Keratinocyte (primary cell): Measurements from ENCODE around the gene EIF3A. TPM values are rescaled to one million over a fixed set of nuclear protein-coding genes. Genes with fewer than 3 reads are reported as not detected.

Source experiments
- DNase-seq: peaks from one replicate; pipeline ENCODE4 v3.0.0-alpha.2; 2011; ENCODE audit warnings: low read depth, missing footprints, low spot score
- FAIRE-seq: peaks from 2 replicates; lab custom pipeline; 2011; peaks lifted over from hg19 to GRCh38; lab: Jason Lieb, UNC
- H2AFZ ChIP-seq: 2 replicates; pipeline ENCODE4 v1.6.0; 2012; ENCODE audit warnings: low read length, control low read depth, inconsistent platforms; ENCODE audit not compliant: control insufficient read depth
- H3K27ac ChIP-seq: 2 replicates; pipeline ENCODE4 v1.5.1; 2011; ENCODE audit warnings: low read length; ENCODE audit not compliant: control insufficient read depth, insufficient read depth
- H3K27me3 ChIP-seq: 3 replicates; pipeline ENCODE4 v1.6.0; 2011; ENCODE audit warnings: low read length; ENCODE audit not compliant: control insufficient read depth, insufficient read depth; ENCODE audit errors: extremely low read depth
- H3K36me3 ChIP-seq, 2 experiments: 2 replicates in 1 of 2; 3 replicates in 1 of 2; pipeline ENCODE4 v1.5.1; 2011; ENCODE audit warnings: low read length in 2 of 2, mild to moderate bottlenecking in 1 of 2; ENCODE audit not compliant: control insufficient read depth in 2 of 2, insufficient read depth in 2 of 2; ENCODE audit errors: extremely low read depth in 1 of 2
- H3K4me1 ChIP-seq: 3 replicates; pipeline ENCODE4 v1.5.1; 2011; ENCODE audit warnings: low read length; ENCODE audit not compliant: control insufficient read depth, insufficient read depth; ENCODE audit errors: extremely low read depth
- H3K4me2 ChIP-seq: 3 replicates; pipeline ENCODE4 v1.6.0; 2011; ENCODE audit warnings: low read depth, low read length; ENCODE audit not compliant: control insufficient read depth, insufficient read depth; ENCODE audit errors: extremely low read depth
- H3K4me3 ChIP-seq, 3 experiments: fragments of 200-600 bp in 1 of 3; sonication (generic) in 1 of 3; 2 replicates in 2 of 3; 3 replicates in 1 of 3; pipeline ENCODE4 v1.5.1; 2011 to 2016; ENCODE audit warnings: low read length in 3 of 3, mild to moderate bottlenecking in 3 of 3, control low read depth in 2 of 3, inconsistent platforms in 1 of 3, low read depth in 1 of 3, mixed read lengths in 1 of 3, mixed run types in 1 of 3, moderate library complexity in 1 of 3; ENCODE audit not compliant: control insufficient read depth in 2 of 3, insufficient read depth in 2 of 3; ENCODE audit errors: extremely low read depth in 1 of 3
- H3K79me2 ChIP-seq: 2 replicates; pipeline ENCODE4 v1.6.0; 2012; ENCODE audit warnings: low read length; ENCODE audit not compliant: control insufficient read depth, insufficient read depth
- H3K9ac ChIP-seq: 3 replicates; pipeline ENCODE4 v1.6.0; 2011; ENCODE audit warnings: low read length; ENCODE audit not compliant: control insufficient read depth, insufficient read depth; ENCODE audit errors: extremely low read depth
- H3K9me1 ChIP-seq: 3 replicates; pipeline ENCODE4 v1.6.0; 2011; ENCODE audit warnings: low read length; ENCODE audit not compliant: control insufficient read depth, insufficient read depth; ENCODE audit errors: extremely low read depth
- H3K9me3 ChIP-seq: 2 replicates; pipeline ENCODE4 v1.5.1; 2012; ENCODE audit warnings: low read depth, low read length; ENCODE audit not compliant: control insufficient read depth
- H4K20me1 ChIP-seq: 3 replicates; pipeline ENCODE4 v1.6.0; 2011; ENCODE audit warnings: low read length; ENCODE audit not compliant: control insufficient read depth, insufficient read depth; ENCODE audit errors: extremely low read depth
- CTCF ChIP-seq, 3 experiments: IDR thresholded peaks in 1 of 3; conservative IDR thresholded peaks in 1 of 3; optimal IDR thresholded peaks in 1 of 3; 2 replicates in 2 of 3; 3 replicates in 1 of 3; pipeline versions ENCODE3 to v1.5.1; 2011; ENCODE audit warnings: low read length in 3 of 3, mild to moderate bottlenecking in 3 of 3, moderate library complexity in 2 of 3, control low read depth in 1 of 3, inconsistent platforms in 1 of 3; ENCODE audit not compliant: insufficient read depth in 2 of 3; ENCODE audit errors: extremely low read depth in 1 of 3
- EZH2 ChIP-seq: IDR thresholded peaks from one replicate; pipeline ENCODE4 v1.6.1; 2012; ENCODE audit warnings: inconsistent platforms, mild to moderate bottlenecking, low read length, moderate library complexity
- dilution Hi-C: fragments of 300-500 bp; cut with MboI; formaldehyde crosslinking; loops from one replicate; pipeline ENCODE4 v1.7.0; 2020; ENCODE audit warnings: low sequenced_read_pairs; ENCODE audit not compliant: extremely low pct_ligation_motif_present
- polyA plus RNA-seq, 5 experiments: library from polyadenylated mRNA; depleted of rRNA in 3 of 5; stranded (reverse) in 3 of 5; stranded (forward) in 1 of 5; unstranded in 1 of 5; fragments of >200 nt; gene quantifications; 1 replicate in 1 of 5; 2 replicates in 3 of 5; 3 replicates in 1 of 5; pipeline versions ENCODE4 v1.2.1 to v1.2.3, GENCODE V29; 2011 to 2012; ENCODE audit warnings: missing spikeins in 2 of 5, low read depth in 1 of 5, low replicate concordance in 1 of 5

EIF3A gene
- polyA plus RNA-seq, 1 donor (not counting 4 experiments of a cell fraction or from before 2014, with no cell fraction given) = 84.4 TPM

GRCh38 chr10:119125942-119126341 lies 45.3 kb upstream of the EIF3A start:
- Histone ChIP-seq H3K27ac (no peak overlapping the region), H3K36me3 (peaks cover 0 to 15% of the 10 kb centered on the region in 2 experiments), H3K9me1 (no peaks in the 10 kb centered on the region)

GRCh38 chr10:119120875-119121274 lies 40.3 kb upstream of the EIF3A start:
- no peak overlapping the region for H3K4me2 ChIP-seq
- H2AFZ ChIP-seq = no peak overlapping the region
- FAIRE-seq = no peak
- DNase-seq = no peak
- no peaks in the 10 kb centered on the region for H4K20me1 ChIP-seq
- H3K27ac ChIP-seq = no peak overlapping the region
- no peak overlapping the region for H3K4me3 ChIP-seq
- no peaks in the 10 kb centered on the region for H3K9me1 ChIP-seq
- H3K27me3 ChIP-seq = no peaks in the 10 kb centered on the region
- TF ChIP-seq EZH2 (no peak), CTCF (optimal IDR thresholded peaks at IDR 0.05 in 1 of 3, IDR thresholded peaks at IDR 0.05 in 1 of 3, conservative IDR thresholded peaks at IDR 0.05 in 1 of 3; ENCODE audit: extremely low read depth in 1 of 3, insufficient read depth in 2 of 3, low read length in 3 of 3) (no peak)
- no peaks in the 10 kb centered on the region for H3K4me1 ChIP-seq
- H3K9me3 ChIP-seq = no peaks in the 10 kb centered on the region
- H3K9ac ChIP-seq = no peak overlapping the region
- H3K36me3 ChIP-seq = peaks cover 12 to 13% of the 10 kb centered on the region in 2 experiments
- no peaks in the 10 kb centered on the region for H3K79me2 ChIP-seq
- dilution Hi-C loops = no loop called here

More at GRCh38 chr10:119125942-119126341, 45.3 kb upstream of the EIF3A start:
- Histone ChIP-seq H3K4me1 (no peaks in the 10 kb centered on the region), H3K79me2 (no peaks in the 10 kb centered on the region), H3K9me3 (no peaks in the 10 kb centered on the region), H2AFZ (no peak overlapping the region), H3K9ac (no peak overlapping the region), H3K4me3 (no peak overlapping the region), H3K27me3 (no peaks in the 10 kb centered on the region), H3K4me2 (no peak overlapping the region), H4K20me1 (no peaks in the 10 kb centered on the region)
- DNase-seq = no peak
- TF ChIP-seq EZH2 (no peak), CTCF (optimal IDR thresholded peaks at IDR 0.05 in 1 of 3, IDR thresholded peaks at IDR 0.05 in 1 of 3, conservative IDR thresholded peaks at IDR 0.05 in 1 of 3; ENCODE audit: extremely low read depth in 1 of 3, insufficient read depth in 2 of 3, low read length in 3 of 3) (no peak)
- dilution Hi-C loops = no loop called here
- no peak for FAIRE-seq
